ENCODE data around the gene HPSE2. TPM values are rescaled to one million over a fixed set of nuclear protein-coding genes. Genes with fewer than 3 reads are reported as not detected.

Gene HPSE2
- total and polyA plus RNA-seq, 2 experiments from 2014 or later: 0.10 to 0.24 TPM

- Mint-ChIP-seq H3K27me3 (ENCODE audit: insufficient read depth, low read depth, poor library complexity) (peaks cover 3% of the 10 kb centered on the region), H3K4me1 (no peaks in the 10 kb centered on the region), H3K9me3 (no peaks in the 10 kb centered on the region; the same call in 1 of the 3 replicates), H3K36me3 (ENCODE audit: low read depth) (no peaks in the 10 kb centered on the region), H3K4me3 (no peak overlapping the region), H3K27ac (no peak overlapping the region)
- H3K4me3 ChIP-seq: no peak overlapping the region
- H3F3A ChIP-seq (replicated peaks; ENCODE audit: low read depth): no peaks in the 10 kb centered on the region
- H3K27ac ChIP-seq (ENCODE audit: low read depth): no peak overlapping the region
- no peaks in the 10 kb centered on the region for H3K9me2 ChIP-seq (ENCODE audit: insufficient read depth)
- no peaks in the 10 kb centered on the region for H3K79me2 ChIP-seq (replicated peaks; ENCODE audit: insufficient read depth)
- H2AFZ ChIP-seq: peak overlapping the region; percentile 69; the same call in 1 of the 2 replicates
- H3K36me3 ChIP-seq (ENCODE audit: insufficient read depth): no peaks in the 10 kb centered on the region
- H4K20me1 ChIP-seq (replicated peaks; ENCODE audit: insufficient read depth): no peaks in the 10 kb centered on the region
- no peak overlapping the region for H3K4me2 ChIP-seq
- TF ChIP-seq EZH2phosphoT487 (IDR thresholded peaks at IDR 0.05; ENCODE audit: unreplicated experiment) (no peak), JUNB (IDR thresholded peaks at IDR 0.05; ENCODE audit: unreplicated experiment) (no peak)
- ATAC-seq (no peak), DNase-seq (ENCODE audit: low spot score) (no peak)
- peaks cover 3% of the 10 kb centered on the region; the same call in 1 of the 2 replicates for H3K4me1 ChIP-seq (ENCODE audit: insufficient read depth)
- no peaks in the 10 kb centered on the region for H3K27me3 ChIP-seq (ENCODE audit: insufficient read depth)
Measured at GRCh38 chr10:99266383-99266782, 30.7 kb upstream of the HPSE2 start.

- ATAC-seq (no peak), DNase-seq (ENCODE audit: low spot score) (no peak)
- no peaks in the 10 kb centered on the region for H3F3A ChIP-seq (replicated peaks; ENCODE audit: low read depth)
- H3K4me3 Mint-ChIP-seq: no peak overlapping the region
- peaks cover 2% of the 10 kb centered on the region for H3K27me3 Mint-ChIP-seq (ENCODE audit: insufficient read depth, low read depth, poor library complexity)
- H3K4me1 ChIP-seq (ENCODE audit: insufficient read depth): no peaks in the 10 kb centered on the region
- no peak overlapping the region for H3K27ac Mint-ChIP-seq
- H3K36me3 Mint-ChIP-seq (ENCODE audit: low read depth): peaks cover 25% of the 10 kb centered on the region
- H3K9me2 ChIP-seq (ENCODE audit: insufficient read depth): no peaks in the 10 kb centered on the region
- no peaks in the 10 kb centered on the region for H4K20me1 ChIP-seq (replicated peaks; ENCODE audit: insufficient read depth)
- no peaks in the 10 kb centered on the region for H3K4me1 Mint-ChIP-seq
- H3K27me3 ChIP-seq (ENCODE audit: insufficient read depth): no peaks in the 10 kb centered on the region
- no peak overlapping the region for H3K4me2 ChIP-seq
- no peak overlapping the region for H3K4me3 ChIP-seq
- H3K79me2 ChIP-seq (replicated peaks; ENCODE audit: insufficient read depth): no peaks in the 10 kb centered on the region
- H3K9me3 Mint-ChIP-seq: peaks cover 48% of the 10 kb centered on the region
- H2AFZ ChIP-seq: no peak overlapping the region
- H3K27ac ChIP-seq (ENCODE audit: low read depth): no peak overlapping the region
- no peaks in the 10 kb centered on the region; the same call in 1 of the 2 replicates for H3K36me3 ChIP-seq (ENCODE audit: insufficient read depth)
- TF ChIP-seq CREB1 (CRISPR knock-in tag; IDR thresholded peaks at IDR 0.05; ENCODE audit: low read depth): no peak
- TF ChIP-seq STAT1 (IDR thresholded peaks at IDR 0.05; ENCODE audit: unreplicated experiment): no peak
- TF ChIP-seq ETS1 (IDR thresholded peaks at IDR 0.05): no peak
- TF ChIP-seq POLR2AphosphoS5 (IDR thresholded peaks at IDR 0.05; ENCODE audit: low read depth): no peak
- no peak for TF ChIP-seq ZNF462 (CRISPR knock-in tag; IDR thresholded peaks at IDR 0.05)
- no peak for TF ChIP-seq ZNF114 (CRISPR knock-in tag; IDR thresholded peaks at IDR 0.05)
- no peak for TF ChIP-seq EZH2 (IDR thresholded peaks at IDR 0.05; ENCODE audit: low read depth, unreplicated experiment)
- TF ChIP-seq ZNF331 (CRISPR knock-in tag; IDR thresholded peaks at IDR 0.05; ENCODE audit: low read depth): no peak
- no peak for TF ChIP-seq REST (IDR thresholded peaks at IDR 0.05; ENCODE audit: unreplicated experiment)
- TF ChIP-seq NANOG (IDR thresholded peaks at IDR 0.05; ENCODE audit: borderline replicate concordance): no peak
Measured at GRCh38 chr10:99248824-99249223, 13.2 kb upstream of the HPSE2 start.

All from GM23338 (cell line).